ENCODE measurements around the gene WIPF2.

WIPF2 gene

GRCh38 chr17:40328386-40328766 lies 109.3 kb downstream of the WIPF2 start:
- Histone ChIP-seq H3K4me1 (ENCODE audit: low read length) (peaks cover 54% of the 10 kb centered on the region), H3K4me2 (ENCODE audit: low read length) (no peak overlapping the region), H2AFZ (ENCODE audit: low read depth, low read length) (no peak overlapping the region), H3K36me3 (replicated peaks; ENCODE audit: low read depth, low read length) (peaks cover 20% of the 10 kb centered on the region), H4K20me1 (ENCODE audit: insufficient read depth, low read length) (peaks cover 47% of the 10 kb centered on the region), H3K27me3 (ENCODE audit: low read depth, low read length) (no peaks in the 10 kb centered on the region), H3K9me3 (ENCODE audit: insufficient read depth, low read length) (no peaks in the 10 kb centered on the region), H3K4me3 (ENCODE audit: low read length) (no peak overlapping the region), H3K9ac (ENCODE audit: low read length) (no peak overlapping the region), H3K27ac (ENCODE audit: low read length) (no peak overlapping the region), H3K79me2 (ENCODE audit: low read length) (peaks cover 89% of the 10 kb centered on the region)
- TF ChIP-seq CTCF (IDR thresholded peaks at IDR 0.05; ENCODE audit: low read depth, low read length) (no peak), EZH2phosphoT487 (IDR thresholded peaks at IDR 0.05; ENCODE audit: low read depth) (no peak)

- Histone ChIP-seq H3K9me3 (ENCODE audit: insufficient read depth, low read length) (no peaks in the 10 kb centered on the region), H3K4me1 (ENCODE audit: low read length) (peaks cover 37% of the 10 kb centered on the region), H4K20me1 (ENCODE audit: insufficient read depth, low read length) (peaks cover 64% of the 10 kb centered on the region), H3K27me3 (ENCODE audit: low read depth, low read length) (no peaks in the 10 kb centered on the region), H2AFZ (ENCODE audit: low read depth, low read length) (no peak overlapping the region), H3K4me3 (ENCODE audit: low read length) (no peak overlapping the region), H3K36me3 (replicated peaks; ENCODE audit: low read depth, low read length) (peaks cover 20% of the 10 kb centered on the region), H3K4me2 (ENCODE audit: low read length) (peak overlapping the region; percentile 24; the same call in 1 of the 2 replicates), H3K27ac (ENCODE audit: low read length) (no peak overlapping the region), H3K9ac (ENCODE audit: low read length) (no peak overlapping the region), H3K79me2 (ENCODE audit: low read length) (peaks cover 88% of the 10 kb centered on the region)
- TF ChIP-seq CTCF (IDR thresholded peaks at IDR 0.05; ENCODE audit: low read depth, low read length) (no peak), EZH2phosphoT487 (IDR thresholded peaks at IDR 0.05; ENCODE audit: low read depth) (no peak)
These were observed 111.0 kb downstream of the WIPF2 start for GRCh38 chr17:40329839-40330794.

GRCh38 chr17:40330850-40331470 lies 111.9 kb downstream of the WIPF2 start:
- Histone ChIP-seq H4K20me1 (ENCODE audit: insufficient read depth, low read length) (peaks cover 67% of the 10 kb centered on the region), H3K36me3 (replicated peaks; ENCODE audit: low read depth, low read length) (peaks cover 20% of the 10 kb centered on the region), H3K4me1 (ENCODE audit: low read length) (peaks cover 29% of the 10 kb centered on the region), H2AFZ (ENCODE audit: low read depth, low read length) (no peak overlapping the region), H3K27ac (ENCODE audit: low read length) (no peak overlapping the region), H3K9ac (ENCODE audit: low read length) (no peak overlapping the region), H3K4me2 (ENCODE audit: low read length) (no peak overlapping the region), H3K27me3 (ENCODE audit: low read depth, low read length) (no peaks in the 10 kb centered on the region), H3K4me3 (ENCODE audit: low read length) (no peak overlapping the region), H3K9me3 (ENCODE audit: insufficient read depth, low read length) (no peaks in the 10 kb centered on the region), H3K79me2 (ENCODE audit: low read length) (peaks cover 86% of the 10 kb centered on the region)
- TF ChIP-seq CTCF (IDR thresholded peaks at IDR 0.05; ENCODE audit: low read depth, low read length) = no peak
- no peak for TF ChIP-seq EZH2phosphoT487 (IDR thresholded peaks at IDR 0.05; ENCODE audit: low read depth)

Measured in OCI-LY3 (cell line).